Stomach (tissue), 9 donors: ENCODE data around the gene ZCCHC14. TPM values are rescaled to one million over a fixed set of nuclear protein-coding genes. Genes with fewer than 3 reads are reported as not detected.

Source experiments
- DNase-seq, 2 donors: peaks; one replicate each; pipeline versions ENCODE4 v3.0.0 to v3.0.0-alpha.2; 2013 to 2019
- H3K27ac ChIP-seq, 5 donors: fragments of 200-600 bp in 4 of 5; sonication (generic) in 4 of 5; one replicate each; pipeline ENCODE4 v1.5.1; 2013 to 2019; ENCODE audit warnings: mild to moderate bottlenecking in 1 of 5, moderate library complexity in 1 of 5
- H3K27me3 ChIP-seq, 3 donors: fragments of 200-600 bp; sonication (generic); one replicate each; pipeline ENCODE4 v1.5.1; 2017 to 2019; ENCODE audit warnings: mixed run types in 1 of 3
- H3K36me3 ChIP-seq, 4 donors: fragments of 200-600 bp; sonication (generic); 1 replicate in 3 of 4; 2 replicates in 1 of 4; pipeline ENCODE4 v1.5.1; 2016 to 2019
- H3K4me1 ChIP-seq, 4 donors: fragments of 200-600 bp; sonication (generic); one replicate each; pipeline ENCODE4 v1.5.1; 2016 to 2019
- H3K4me3 ChIP-seq, 4 donors: fragments of 200-600 bp; sonication (generic) in 3 of 4; one replicate each; pipeline ENCODE4 v1.5.1; 2016 to 2019; ENCODE audit warnings: mild to moderate bottlenecking in 1 of 4
- H3K9me3 ChIP-seq, 4 donors: fragments of 200-600 bp; sonication (generic); one replicate each; pipeline ENCODE4 v1.5.1; 2016 to 2019
- EP300 ChIP-seq: sonication (generic); formaldehyde crosslinking; IDR thresholded peaks from one replicate; pipeline ENCODE4 v1.6.1; 2017; ENCODE audit warnings: antibody characterized with exemption
- POLR2A ChIP-seq, 4 donors: fragments of 450-650 bp; IDR thresholded peaks; one replicate each; pipeline ENCODE4 v1.6.1; 2016; ENCODE audit warnings: antibody characterized with exemption in 4 of 4, control low read depth in 2 of 4, mild to moderate bottlenecking in 1 of 4, moderate library complexity in 1 of 4
- POLR2AphosphoS5 ChIP-seq, 3 donors: sonication (generic); formaldehyde crosslinking; IDR thresholded peaks; one replicate each; pipeline ENCODE4 v1.6.1; 2016; ENCODE audit warnings: antibody characterized with exemption in 3 of 3
- WGBS, 5 donors: extraction: QIAGEN DNeasy Blood & Tissue Kit in 3 of 5; methylation state at CpG; one replicate each; pipeline versions ENCODE4 v1.1.5 to v1.1.7; 2013 to 2018; 5-methylcytosine and 5-hydroxymethylcytosine counted together
- intact Hi-C: fragments of 100-400 bp; cut with DNase I; formaldehyde crosslinking; loops from one replicate; pipeline ENCODE4 v1.15.1; 2023; ENCODE audit warnings: low total_unique reads
- polyA plus RNA-seq, 3 donors: library from polyadenylated mRNA; stranded (reverse); fragments of 200-250 nt; gene quantifications; one replicate each; pipeline ENCODE4 v1.2.3, GENCODE V29; 2013
- total RNA-seq, 5 donors: library from RNA; depleted of rRNA; stranded (reverse); fragments of >200 nt; gene quantifications; one replicate each; pipeline versions ENCODE4 v1.1.0 to v1.2.3, GENCODE V29; 2014 to 2016
- TF ChIP-seq, protein P1 (sequence below), 7 experiments: fragments of 450-650 bp in 4 of 7; fragments of 200-600 bp in 3 of 7; sonication (generic) in 3 of 7; IDR thresholded peaks; one replicate each; pipeline ENCODE4 v1.5.1; 2016 to 2019; ENCODE audit warnings: antibody characterized with exemption in 7 of 7, control low read depth in 2 of 7, mild to moderate bottlenecking in 1 of 7
- donor health status: healthy with polysubstance abuse.
- donor health status: Bipolar disorder and iron deficiency.
- donor health status: healthy.

Gene ZCCHC14
- total and polyA plus RNA-seq, 8 donors, result 5.4 to 25.9 (median 16.7) TPM

DNA sequence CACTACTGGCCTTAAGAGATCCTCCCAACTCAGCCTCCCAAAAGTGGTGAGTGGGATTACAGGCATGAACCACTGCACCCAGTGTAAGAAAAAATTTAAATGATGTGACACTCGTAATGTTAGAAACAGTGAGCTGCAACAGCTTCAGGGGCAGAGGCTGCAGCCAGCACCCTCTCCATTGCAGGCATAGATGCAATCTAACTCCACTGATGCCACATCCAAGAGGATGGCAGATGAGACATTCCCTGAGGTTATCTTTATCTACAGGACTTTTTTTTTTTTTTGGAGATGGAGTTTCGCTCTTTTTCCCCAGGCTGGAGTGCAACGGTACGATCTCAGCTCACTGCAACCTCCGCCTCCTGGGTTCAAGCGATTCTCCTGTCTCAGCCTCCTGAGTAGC is 19.9 kb downstream of the ZCCHC14 start:
- TF ChIP-seq, protein P1, sequence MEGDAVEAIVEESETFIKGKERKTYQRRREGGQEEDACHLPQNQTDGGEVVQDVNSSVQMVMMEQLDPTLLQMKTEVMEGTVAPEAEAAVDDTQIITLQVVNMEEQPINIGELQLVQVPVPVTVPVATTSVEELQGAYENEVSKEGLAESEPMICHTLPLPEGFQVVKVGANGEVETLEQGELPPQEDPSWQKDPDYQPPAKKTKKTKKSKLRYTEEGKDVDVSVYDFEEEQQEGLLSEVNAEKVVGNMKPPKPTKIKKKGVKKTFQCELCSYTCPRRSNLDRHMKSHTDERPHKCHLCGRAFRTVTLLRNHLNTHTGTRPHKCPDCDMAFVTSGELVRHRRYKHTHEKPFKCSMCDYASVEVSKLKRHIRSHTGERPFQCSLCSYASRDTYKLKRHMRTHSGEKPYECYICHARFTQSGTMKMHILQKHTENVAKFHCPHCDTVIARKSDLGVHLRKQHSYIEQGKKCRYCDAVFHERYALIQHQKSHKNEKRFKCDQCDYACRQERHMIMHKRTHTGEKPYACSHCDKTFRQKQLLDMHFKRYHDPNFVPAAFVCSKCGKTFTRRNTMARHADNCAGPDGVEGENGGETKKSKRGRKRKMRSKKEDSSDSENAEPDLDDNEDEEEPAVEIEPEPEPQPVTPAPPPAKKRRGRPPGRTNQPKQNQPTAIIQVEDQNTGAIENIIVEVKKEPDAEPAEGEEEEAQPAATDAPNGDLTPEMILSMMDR (IDR thresholded peaks at IDR 0.05), result no peak
- TF ChIP-seq POLR2A (IDR thresholded peaks at IDR 0.05), result no peak
- no peak for TF ChIP-seq POLR2AphosphoS5 (IDR thresholded peaks at IDR 0.05)
- no peak for TF ChIP-seq EP300
- H3K4me1 ChIP-seq, result peaks cover 13 to 83% (median 54%) of the 10 kb centered on the region in 4 donors

DNA sequence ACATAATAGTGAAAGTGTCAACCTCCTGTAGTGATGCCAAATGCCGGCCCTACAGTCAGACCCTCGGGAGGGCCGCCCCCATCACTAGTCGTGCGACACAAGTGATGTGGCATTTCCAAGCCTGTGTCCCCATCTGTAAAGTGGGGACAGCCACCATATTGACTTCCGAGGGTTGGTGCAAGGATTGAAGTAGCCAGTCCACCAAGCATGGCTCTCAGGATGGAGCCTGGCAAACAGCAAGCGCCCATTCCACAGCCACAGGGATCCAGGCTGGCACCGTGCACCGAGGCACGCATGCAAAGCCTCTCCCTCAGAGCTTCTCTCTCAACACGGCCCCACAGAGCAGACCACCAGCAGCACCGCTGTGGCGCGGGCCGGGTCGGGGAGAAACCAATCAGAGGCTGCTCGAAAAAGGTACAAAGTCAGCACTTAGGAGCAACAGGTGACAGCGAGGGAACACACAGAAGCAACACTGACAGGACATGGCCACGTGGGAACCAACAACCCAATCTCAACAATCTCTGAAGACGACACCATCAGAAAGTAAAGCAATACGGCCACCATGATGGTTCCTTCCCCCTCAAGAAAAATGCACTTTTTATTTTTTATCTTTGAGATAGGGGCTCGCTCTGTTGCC is 20.6 kb downstream of the ZCCHC14 start:
- no peak overlapping the region for H3K27ac ChIP-seq
- peaks cover 0 to 4% (median 0%) of the 10 kb centered on the region in 4 donors for H3K36me3 ChIP-seq
- no peak overlapping the region for H3K4me3 ChIP-seq
- DNase-seq, result no peak
- TF ChIP-seq POLR2A (IDR thresholded peaks at IDR 0.05) (no peak), EP300 (no peak), POLR2AphosphoS5 (IDR thresholded peaks at IDR 0.05) (no peak)
- TF ChIP-seq, protein P1 (IDR thresholded peaks at IDR 0.05), result no peak
- WGBS, 5 donors, result 85 to 92% (median 88%) methylated on average over 17 to 22 of the region's 22 CpGs
- H3K9me3 ChIP-seq, result no peaks in the 10 kb centered on the region
- H3K27me3 ChIP-seq, result no peaks in the 10 kb centered on the region
- intact Hi-C loops, result no loop called here
- peaks cover 13 to 77% (median 53%) of the 10 kb centered on the region in 4 donors for H3K4me1 ChIP-seq

More for the DNA sequence above, 19.9 kb downstream of the ZCCHC14 start:
- Histone ChIP-seq H3K27me3 (no peaks in the 10 kb centered on the region), H3K27ac (no peak overlapping the region), H3K36me3 (peaks cover 0 to 4% (median 0%) of the 10 kb centered on the region in 4 donors), H3K4me3 (no peak overlapping the region), H3K9me3 (no peaks in the 10 kb centered on the region)
- DNase-seq, result no peak
- intact Hi-C loops, result no loop called here
- WGBS, 5 donors, result 93 to 98% (median 96%) methylated on average over 6 of the region's 6 CpGs

DNA sequence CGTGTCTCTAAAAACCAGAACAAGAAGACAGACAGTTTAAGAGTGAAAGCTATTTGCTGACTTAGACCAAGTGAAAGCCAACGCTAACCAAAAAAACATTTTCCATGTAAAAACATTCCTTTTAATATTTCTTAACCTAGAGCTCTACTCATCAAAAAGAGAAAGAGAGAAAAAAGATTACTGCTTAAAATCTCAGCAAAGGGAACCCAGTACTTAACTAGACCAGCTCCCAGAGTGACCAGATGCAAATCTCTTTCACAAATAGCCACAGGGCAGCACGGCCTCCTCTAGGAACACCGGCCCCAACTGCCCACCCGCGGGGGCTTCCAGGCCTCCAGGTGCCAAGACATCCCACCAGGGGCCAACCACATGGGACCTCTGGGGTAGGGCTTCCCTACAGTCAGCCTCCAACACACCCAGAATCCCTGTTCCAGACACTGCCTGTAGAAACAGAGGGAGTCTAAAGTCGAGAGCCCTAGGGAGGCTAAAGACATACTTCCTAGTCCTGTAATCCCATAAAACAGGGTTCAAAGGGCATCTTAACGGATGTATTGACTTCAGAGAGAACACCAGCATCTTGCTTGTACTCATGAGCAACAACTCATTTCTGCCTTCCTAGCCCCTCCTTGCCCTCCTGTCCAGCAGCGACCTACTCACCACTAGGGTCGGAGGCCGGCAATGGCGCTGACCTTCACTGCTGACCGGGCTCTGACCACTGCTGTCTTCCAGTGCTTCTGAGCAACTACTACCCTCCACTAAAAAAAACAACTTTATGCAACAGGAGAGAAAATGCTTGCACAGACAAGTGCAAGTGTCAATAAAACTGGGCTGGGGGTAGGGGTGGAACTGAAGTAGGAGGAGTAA is 21.3 kb downstream of the ZCCHC14 start:
- TF ChIP-seq POLR2AphosphoS5 (IDR thresholded peaks at IDR 0.05) (no peak), POLR2A (IDR thresholded peaks at IDR 0.05) (no peak), EP300 (no peak)
- TF ChIP-seq, protein P1 (IDR thresholded peaks at IDR 0.05), result no peak
- H3K4me3 ChIP-seq, result no peak overlapping the region
- 67 to 76% (median 72%) methylated on average over 12 to 13 of the region's 13 CpGs for WGBS, 5 donors
- peaks cover 15 to 76% (median 53%) of the 10 kb centered on the region in 4 donors for H3K4me1 ChIP-seq
- DNase-seq, result no peak
- peak overlapping the region in 3 of 5 donors; percentile 30 to 63 (median 61) for H3K27ac ChIP-seq
- no peaks in the 10 kb centered on the region for H3K9me3 ChIP-seq
- no peaks in the 10 kb centered on the region for H3K27me3 ChIP-seq
- intact Hi-C loops, result no loop called here
- H3K36me3 ChIP-seq, result peaks cover 0 to 4% (median 0%) of the 10 kb centered on the region in 4 donors

DNA sequence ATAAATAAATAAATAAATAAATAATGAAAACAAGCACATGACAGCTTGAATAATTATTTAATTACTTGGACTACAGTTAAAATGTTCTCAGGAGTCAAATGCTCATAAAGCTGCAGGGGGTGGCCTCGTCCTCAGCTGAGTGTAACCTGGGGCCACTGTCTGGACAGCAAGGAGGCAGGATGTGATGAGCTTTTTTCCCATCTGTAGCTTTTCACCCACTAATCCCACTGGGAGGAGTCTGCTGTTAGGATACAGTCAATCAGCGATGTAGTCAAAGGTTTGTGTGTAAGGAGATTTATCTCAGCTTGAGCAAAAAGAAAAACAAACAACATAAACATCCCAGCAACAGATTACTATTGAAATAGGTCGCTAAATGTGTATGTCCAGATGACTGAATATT is 22.5 kb downstream of the ZCCHC14 start:
- no peaks in the 10 kb centered on the region for H3K9me3 ChIP-seq
- 64 to 75% (median 71%) methylated on average over 3 of the region's 3 CpGs for WGBS, 5 donors
- no peaks in the 10 kb centered on the region for H3K27me3 ChIP-seq
- no peak overlapping the region for H3K27ac ChIP-seq
- DNase-seq, result no peak
- peaks cover 19 to 76% (median 57%) of the 10 kb centered on the region in 4 donors for H3K4me1 ChIP-seq
- TF ChIP-seq, protein P1 (IDR thresholded peaks at IDR 0.05), result no peak
- no peak for TF ChIP-seq EP300
- peaks cover 0 to 4% (median 0%) of the 10 kb centered on the region in 4 donors for H3K36me3 ChIP-seq
- intact Hi-C loops, result no loop called here
- no peak overlapping the region for H3K4me3 ChIP-seq
